K562 (cell line): ENCODE data around the gene PPP1R37. TPM values are rescaled to one million over a fixed set of nuclear protein-coding genes. Genes with fewer than 3 reads are reported as not detected.

Experiments
- COPS2 ChIP-seq: fragments of 450-650 bp; conservative IDR thresholded peaks from 2 replicates; pipeline ENCODE4 v1.6.1; 2016; ENCODE audit warnings: mild to moderate bottlenecking, moderate library complexity
- CREM ChIP-seq: IDR thresholded peaks from 2 replicates; pipeline ENCODE4 v1.6.1; 2014; ENCODE audit warnings: antibody characterized with exemption, low read depth
- CTBP1 ChIP-seq: fragments of 450-650 bp; IDR thresholded peaks from 2 replicates; pipeline ENCODE4 v1.6.1; 2016; ENCODE audit warnings: borderline replicate concordance
- ETV5 ChIP-seq: sonication (generic); formaldehyde crosslinking; IDR thresholded peaks from 2 replicates; pipeline ENCODE4 v1.4.0; 2020; ENCODE audit warnings: low read depth, mild to moderate bottlenecking, missing genetic modification reagents
- GABPA ChIP-seq: fragments of 200-800 bp; sonication (Bioruptor generic); conservative IDR thresholded peaks from 2 replicates; pipeline ENCODE4 v1.6.1; 2016; ENCODE audit warnings: low read depth, missing genetic modification characterization, missing compliant biosample characterization
- GATA2 ChIP-seq: sonication (generic); formaldehyde crosslinking; IDR thresholded peaks from 2 replicates; pipeline ENCODE4 v1.4.0; 2020; ENCODE audit warnings: mild to moderate bottlenecking, missing genetic modification reagents
- KLF6 ChIP-seq: fragments of 250-450 bp; sonication (Bioruptor Pico); IDR thresholded peaks from 2 replicates; pipeline ENCODE4 v1.4.0; 2020; ENCODE audit warnings: mild to moderate bottlenecking, moderate library complexity, borderline replicate concordance
- MYNN ChIP-seq, 2 experiments: sonication (generic); formaldehyde crosslinking in 1 of 2; IDR thresholded peaks; 2 replicates each; pipeline versions ENCODE4 v1.5.0 to v1.6.1; 2016 to 2020; ENCODE audit warnings: antibody characterized with exemption in 1 of 2, missing genetic modification reagents in 1 of 2
- NFE2 ChIP-seq: IDR thresholded peaks from 2 replicates; pipeline ENCODE4 v1.6.1; 2014; ENCODE audit warnings: antibody characterized with exemption, low read depth
- NFIX ChIP-seq: fragments of 250-450 bp; sonication (Bioruptor Pico); IDR thresholded peaks from 2 replicates; pipeline ENCODE4 v1.4.0; 2020; ENCODE audit warnings: low read depth, mild to moderate bottlenecking, moderate library complexity
- NR2C2 ChIP-seq, 2 experiments: fragments of 200-800 bp in 1 of 2; sonication (Bioruptor generic) in 1 of 2; sonication (generic) in 1 of 2; formaldehyde crosslinking in 1 of 2; IDR thresholded peaks; 2 replicates each; pipeline versions ENCODE4 v1.6.1 to v1.8.0; 2016 to 2022; ENCODE audit warnings: mild to moderate bottlenecking in 1 of 2, missing compliant biosample characterization in 1 of 2, missing genetic modification characterization in 1 of 2, missing genetic modification reagents in 1 of 2
- POLR2G ChIP-seq: fragments of 200-400 bp; formaldehyde crosslinking; IDR thresholded peaks from 2 replicates; pipeline ENCODE4 v1.6.1; 2017; ENCODE audit warnings: low read depth, mild to moderate bottlenecking, antibody characterized with exemption, low read length, moderate library complexity
- RAD21 ChIP-seq, 2 experiments: fragments of 250-450 bp in 1 of 2; fragments of 450-650 bp in 1 of 2; sonication (Bioruptor Pico) in 1 of 2; formaldehyde crosslinking in 1 of 2; IDR thresholded peaks in 1 of 2; conservative IDR thresholded peaks in 1 of 2; 2 replicates each; pipeline versions ENCODE4 v1.4.0 to v1.8.0; 2020 to 2022; ENCODE audit warnings: mild to moderate bottlenecking in 2 of 2, moderate library complexity in 1 of 2
- REST ChIP-seq, 2 experiments: fragments of 450-650 bp; formaldehyde crosslinking in 1 of 2; IDR thresholded peaks; 2 replicates each; pipeline versions ENCODE4 v1.4.0 to v1.6.1; 2014 to 2020; ENCODE audit warnings: mild to moderate bottlenecking in 2 of 2, borderline replicate concordance in 1 of 2, low read depth in 1 of 2
- TAF7 ChIP-seq: fragments of 450-650 bp; IDR thresholded peaks from 2 replicates; pipeline ENCODE4 v1.6.1; 2016; ENCODE audit warnings: missing genetic modification characterization, missing compliant biosample characterization
- YY1 ChIP-seq, 3 experiments: IDR thresholded peaks; 2 replicates each; pipeline ENCODE4 v1.6.1; 2011; ENCODE audit warnings: low read length in 2 of 3, mild to moderate bottlenecking in 2 of 3, moderate library complexity in 2 of 3, borderline replicate concordance in 1 of 3, control low read depth in 1 of 3, low read depth in 1 of 3; ENCODE audit not compliant: insufficient read depth in 3 of 3, insufficient replicate concordance in 2 of 3, control insufficient read depth in 1 of 3, insufficient read length in 1 of 3; ENCODE audit errors: extremely low read depth in 1 of 3
- ZNF232 ChIP-seq: sonication (generic); formaldehyde crosslinking; IDR thresholded peaks from 2 replicates; pipeline ENCODE4 v1.8.0; 2022; ENCODE audit warnings: mild to moderate bottlenecking, missing genetic modification reagents
- polyA plus RNA-seq, 8 experiments: library from polyadenylated mRNA; depleted of rRNA in 4 of 8; stranded (reverse) in 5 of 8; unstranded in 3 of 8; fragments of >200 nt; fragmentation: Nextera tagmentation in 2 of 8; fragmentation: Illumina TruSeq in 1 of 8; extraction: Ambion mirVana in 2 of 8; extraction: Trizol in 1 of 8; gene quantifications; 2 replicates each; pipeline versions ENCODE4 v1.2.1 to v1.2.3, GENCODE V29; 2011 to 2014; ENCODE audit warnings: inconsistent platforms in 1 of 8, missing spikeins in 1 of 8
- total RNA-seq, 7 experiments: library from RNA; depleted of rRNA in 6 of 7; stranded (reverse); fragments of >200 nt in 6 of 7; fragmentation: Illumina TruSeq in 2 of 7; extraction: Trizol in 2 of 7; gene quantifications; 2 replicates each; pipeline versions ENCODE4 v1.2.1 to v1.2.3, GENCODE V29; 2011 to 2021; ENCODE audit warnings: low replicate concordance in 1 of 7

Gene PPP1R37
- total and polyA plus RNA-seq, 9 of the 15 experiments (the other 6 are each of a cell fraction or from before 2014, with no cell fraction given): 0.04 to 20.3 (median 7.3) TPM

DNA sequence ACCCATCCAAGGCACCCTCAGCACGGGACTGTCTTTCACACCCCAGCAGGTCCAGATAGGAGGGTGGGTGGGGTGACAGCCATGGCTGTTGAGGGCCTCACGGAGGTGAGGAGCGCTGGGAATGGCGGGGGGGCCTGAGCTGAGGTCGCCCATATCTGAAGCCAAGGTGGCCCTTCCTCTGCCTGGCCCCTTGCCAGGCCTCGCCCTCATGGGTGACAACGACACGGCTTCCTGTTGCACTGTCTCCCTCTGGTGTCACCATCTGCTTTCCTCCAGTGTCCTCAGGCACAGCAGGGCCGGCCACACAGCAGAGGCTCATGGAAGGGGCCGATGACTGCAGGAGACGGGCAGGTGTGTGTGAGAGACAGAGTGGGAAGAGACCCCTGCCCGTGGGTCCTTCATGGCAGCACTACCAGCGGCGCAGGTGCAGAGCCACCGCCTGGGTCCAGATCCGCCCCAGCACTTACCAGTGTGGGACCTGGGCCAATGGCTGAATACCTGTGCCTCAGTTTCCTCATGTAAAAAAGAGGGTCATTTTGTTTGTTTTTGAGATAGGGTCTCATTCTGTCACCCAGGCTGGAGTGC, 75.9 kb downstream of the PPP1R37 start (continued):
- peak in 1 of 3 experiments; percentile 43 for TF ChIP-seq YY1 (IDR thresholded peaks at IDR 0.05; ENCODE audit: borderline replicate concordance in 1 of 3, control insufficient read depth in 1 of 3, extremely low read depth in 1 of 3, insufficient read depth in 3 of 3, insufficient read length in 1 of 3, insufficient replicate concordance in 2 of 3, low read depth in 1 of 3, low read length in 2 of 3)
- TF ChIP-seq NFIX (CRISPR knock-in tag): peak; percentile 71
- 0 out of 2 replicates have a peak, but pooled peaks have one; percentile 45 for TF ChIP-seq CREM
- no peak for TF ChIP-seq TAF7 (tag)
- peak; percentile 30; the same call in 1 of the 2 replicates for TF ChIP-seq POLR2G
- TF ChIP-seq REST (IDR thresholded peaks at IDR 0.05; ENCODE audit: borderline replicate concordance): peak; percentile 23; the same call in 1 of the 2 replicates
- no peak for TF ChIP-seq REST (CRISPR knock-in tag; IDR thresholded peaks at IDR 0.05; ENCODE audit: low read depth)
- peak; percentile 39; the same call in 1 of the 2 replicates for TF ChIP-seq CTBP1
- no peak for TF ChIP-seq NFE2
- 0 out of 2 replicates have a peak, but pooled peaks have one; percentile 23 for TF ChIP-seq ETV5 (CRISPR knock-in tag)
- TF ChIP-seq COPS2: no peak
- TF ChIP-seq KLF6 (CRISPR knock-in tag): no peak
- no peak for TF ChIP-seq GATA2 (CRISPR knock-in tag)
- no peak for TF ChIP-seq NR2C2 (CRISPR knock-in tag; IDR thresholded peaks at IDR 0.05)
- no peak for TF ChIP-seq NR2C2 (tag; IDR thresholded peaks at IDR 0.05)
- peak in 1 of 2 experiments; percentile 47; a peak in 2 of 4 replicates for TF ChIP-seq RAD21 (CRISPR knock-in tag; conservative IDR thresholded peaks at IDR 0.05 in 1 of 2, IDR thresholded peaks at IDR 0.05 in 1 of 2)
- TF ChIP-seq MYNN (IDR thresholded peaks at IDR 0.05): peak; percentile 18; the same call in 1 of the 2 replicates
- TF ChIP-seq MYNN (CRISPR knock-in tag; IDR thresholded peaks at IDR 0.05): no peak
- TF ChIP-seq ZNF232 (CRISPR knock-in tag): no peak
- TF ChIP-seq GABPA (tag): peak; percentile 7; the same call in 1 of the 2 replicates
